Mammary epithelial cell (primary cell): ENCODE measurements around the gene PCDHGA5.

ENCODE experiments used
- CTCF ChIP-seq, 2 donors: IDR thresholded peaks in 1 of 2; conservative IDR thresholded peaks in 1 of 2; 2 replicates each; pipeline ENCODE4 v1.5.1; 2011 to 2012; ENCODE audit warnings: inconsistent platforms in 2 of 2, low read length in 2 of 2, mild to moderate bottlenecking in 2 of 2, control low read depth in 1 of 2, low read depth in 1 of 2; ENCODE audit not compliant: insufficient read depth in 1 of 2; ENCODE audit errors: extremely low read depth in 1 of 2
- EZH2 ChIP-seq: IDR thresholded peaks from 2 replicates; pipeline ENCODE4 v1.6.1; 2012; ENCODE audit warnings: low read length, inconsistent platforms, borderline replicate concordance

- no peak for TF ChIP-seq CTCF (conservative IDR thresholded peaks at IDR 0.05 in 1 of 2, IDR thresholded peaks at IDR 0.05 in 1 of 2; ENCODE audit: extremely low read depth in 1 of 2, insufficient read depth in 1 of 2, low read depth in 1 of 2, low read length in 2 of 2)
- TF ChIP-seq EZH2: no peak
These were observed 35.7 kb upstream of the PCDHGA5 start for GRCh38 chr5:141328231-141328630.
